Measurements from ENCODE around the gene CAGE1. TPM values are rescaled to one million over a fixed set of nuclear protein-coding genes. Genes with fewer than 3 reads are reported as not detected.

Gene CAGE1
- under 1 TPM in 1 of 2 donors, not detected in 1; 0.06 TPM for total RNA-seq
- long read RNA-seq, partial matches to known transcripts, result 1 of 1 reads
- long read RNA-seq, other reads (novel, unspliced or antisense), result 0 of 1 reads

DNA sequence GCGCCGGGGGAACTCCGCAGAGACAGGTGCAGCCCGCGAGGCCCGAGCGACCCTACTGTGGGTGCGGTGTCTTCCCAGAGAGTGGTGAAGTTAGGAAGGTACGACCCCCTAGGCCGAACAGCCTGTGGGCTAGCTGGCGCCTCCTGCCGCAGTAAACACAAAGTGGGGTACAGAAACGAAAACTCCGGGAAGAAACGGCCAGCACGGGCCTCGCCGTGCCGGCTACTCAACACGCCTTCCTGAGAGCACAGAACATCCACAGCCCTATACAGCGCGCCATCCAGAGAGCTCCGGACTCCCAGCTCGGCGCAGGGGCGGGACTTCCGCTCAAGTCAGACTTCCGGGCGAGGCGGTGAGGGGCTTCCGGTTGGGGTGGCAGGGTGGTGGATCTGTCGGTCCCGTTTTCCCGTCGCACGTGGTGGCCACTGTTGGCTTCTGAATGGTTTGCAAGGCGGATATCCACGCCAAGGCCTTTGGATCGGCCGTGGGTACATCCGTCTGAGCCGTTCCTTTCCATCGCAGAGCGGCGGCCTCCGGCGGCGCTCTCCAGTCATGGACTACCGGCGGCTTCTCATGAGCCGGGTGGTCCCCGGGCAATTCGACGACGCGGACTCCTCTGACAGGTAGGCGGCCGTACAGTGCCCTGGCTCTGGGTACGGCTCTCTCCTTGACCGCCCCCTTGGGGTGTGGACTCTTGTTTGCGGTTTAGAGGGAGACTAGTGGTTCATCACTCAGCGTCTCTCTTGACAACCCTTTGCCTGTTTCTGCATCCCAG lies at the start of gene CAGE1, which contains the start of gene RIOK1:
CAGE1 (minus strand) TSS at position 292 of the 775 bp plus-strand sequence. CDS start 2,569 bp downstream, outside the sequence.
RIOK1 (plus strand) TSS at position 358 of the 775 bp plus-strand sequence; CDS start at position 553, 195 bp downstream.
- ATAC-seq (peak; percentile 100), DNase-seq (peak; percentile 97)
- intact Hi-C loops (cut with DNase I), result loop anchor here (2.0 to 10.0 kb wide), 2 partner anchors 77 to 85 kb away; partner anchors contain the start of gene SSR1 (in 1 of the 2)

DNA sequence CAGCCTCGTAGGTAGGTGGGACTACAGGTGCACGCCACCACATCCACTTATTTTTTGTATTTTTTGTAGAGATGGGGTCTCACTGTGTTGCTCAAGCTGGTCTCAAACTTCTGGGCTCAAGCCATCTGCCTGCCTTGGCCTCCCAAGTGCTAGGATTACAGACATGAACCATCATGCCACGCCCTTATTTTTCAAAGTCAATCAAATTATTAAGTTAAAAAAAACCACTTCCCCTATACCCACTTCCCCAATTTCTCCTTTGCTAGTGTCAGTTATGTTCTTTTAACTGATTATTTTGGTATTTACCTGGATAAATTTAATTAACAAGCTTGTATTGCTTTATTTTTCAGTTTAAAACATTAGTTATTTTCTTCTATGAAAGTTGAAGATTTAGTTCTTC lies 49.7 kb upstream of the CAGE1 start:
- intact Hi-C loops (cut with DNase I), result no loop called here
- ATAC-seq (no peak), DNase-seq (no peak)

DNA sequence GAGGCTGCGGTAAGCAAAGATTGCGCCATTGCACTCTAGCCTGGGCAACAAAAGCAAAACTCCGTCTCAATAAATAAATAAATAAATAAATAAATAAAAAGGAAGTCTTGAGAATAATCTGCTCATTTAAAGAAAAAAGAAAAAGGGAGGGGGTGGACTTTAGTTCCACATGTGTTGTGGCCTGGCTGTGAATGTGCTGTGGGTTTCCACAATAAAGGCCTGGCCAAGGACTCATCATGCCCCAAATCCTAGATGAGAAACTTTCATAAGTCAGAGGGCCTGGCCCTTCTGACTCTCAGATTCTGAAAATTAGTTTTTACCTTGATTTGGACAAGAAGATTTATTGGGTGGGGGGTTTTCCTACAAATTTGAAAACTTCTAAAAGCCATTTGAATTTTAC lies 48.5 kb upstream of the CAGE1 start:
- intact Hi-C loops (cut with DNase I), result no loop called here
- DNase-seq (no peak), ATAC-seq (no peak)

DNA sequence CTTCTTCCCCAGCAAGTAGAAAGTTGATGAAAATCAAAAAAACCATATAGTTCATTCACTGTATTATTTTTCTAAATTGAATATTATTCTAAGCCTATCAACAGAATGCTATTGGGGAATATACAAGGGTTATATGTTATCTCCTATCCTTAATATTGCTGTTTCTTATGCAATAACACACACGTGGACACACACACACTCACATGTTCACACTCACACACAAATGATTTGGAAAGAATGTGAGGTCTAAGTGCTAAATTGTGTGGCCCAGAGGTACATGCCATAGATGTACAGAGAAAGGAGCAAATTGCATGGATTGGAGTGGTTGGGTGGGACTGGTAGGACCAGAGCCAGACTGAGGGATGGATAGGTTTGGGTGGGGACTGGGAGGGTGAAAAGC lies 45.1 kb upstream of the CAGE1 start:
- intact Hi-C loops (cut with DNase I), result no loop called here
- ATAC-seq, result no peak
- DNase-seq, result no peak

DNA sequence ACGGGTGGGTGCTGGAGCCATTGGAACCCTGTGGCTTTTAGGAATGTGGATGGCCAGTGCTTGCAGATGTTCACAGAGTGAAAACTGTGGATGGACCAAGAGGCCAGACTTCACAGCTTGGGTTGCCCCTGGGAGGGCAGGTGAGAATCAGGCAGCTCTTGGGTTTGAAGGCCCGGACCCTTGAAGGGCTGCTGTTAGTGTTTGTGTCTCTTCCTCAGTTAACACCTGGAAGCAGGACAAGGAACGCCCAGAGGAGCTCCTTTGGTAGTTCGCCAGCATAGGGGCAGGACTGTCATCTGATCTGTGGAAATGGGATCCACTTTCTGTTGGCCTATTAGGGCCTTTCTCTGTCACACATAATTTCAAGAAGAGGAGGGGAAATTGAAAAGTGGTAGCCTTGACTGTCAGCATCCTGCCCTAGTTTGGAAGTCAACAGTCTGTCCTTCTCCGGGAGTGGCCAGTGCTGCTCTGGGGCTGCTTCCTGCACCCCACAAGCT lies 43.6 kb upstream of the CAGE1 start:
- ATAC-seq, result peak in 1 of 2 donors; percentile 12
- intact Hi-C loops (cut with DNase I), result no loop called here
- no peak for DNase-seq

DNA sequence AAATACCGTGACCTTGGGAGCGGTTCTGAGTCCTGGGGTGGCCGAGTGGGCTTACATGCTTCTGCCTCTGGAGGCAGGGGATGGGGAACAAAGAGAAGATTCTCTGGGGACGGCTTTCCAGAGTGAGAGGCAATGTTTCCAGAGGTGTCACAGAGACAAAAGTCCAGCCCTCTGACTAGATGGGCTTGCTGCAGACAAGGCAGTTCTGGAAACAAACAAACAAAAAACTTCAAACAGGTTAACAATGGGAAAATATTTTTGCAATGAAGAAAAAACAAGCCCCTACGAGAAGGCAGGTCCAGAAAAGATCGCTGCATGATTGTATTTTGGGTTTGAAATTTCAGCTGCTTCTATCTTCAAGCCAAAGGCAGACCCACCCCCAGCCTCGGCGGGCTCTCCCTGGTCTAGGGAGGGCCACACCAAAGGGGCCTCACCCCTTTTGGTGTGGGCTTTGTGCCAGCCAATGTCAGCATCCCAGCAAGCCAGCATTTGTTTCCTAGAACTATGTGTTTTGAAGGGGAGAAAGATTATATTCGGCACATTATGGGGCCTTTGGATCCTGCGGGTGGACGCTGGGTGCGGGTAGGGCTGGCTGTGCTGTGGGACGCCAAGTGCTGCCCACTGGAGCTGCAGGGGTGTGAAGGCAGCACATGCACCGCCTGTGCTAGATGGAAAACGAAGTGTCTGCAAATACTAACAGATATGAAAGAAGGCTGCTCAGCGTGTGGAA lies 43.0 kb upstream of the CAGE1 start:
- ATAC-seq (peak; percentile 34 to 38), DNase-seq (no peak)
- intact Hi-C loops (cut with DNase I), result no loop called here

DNA sequence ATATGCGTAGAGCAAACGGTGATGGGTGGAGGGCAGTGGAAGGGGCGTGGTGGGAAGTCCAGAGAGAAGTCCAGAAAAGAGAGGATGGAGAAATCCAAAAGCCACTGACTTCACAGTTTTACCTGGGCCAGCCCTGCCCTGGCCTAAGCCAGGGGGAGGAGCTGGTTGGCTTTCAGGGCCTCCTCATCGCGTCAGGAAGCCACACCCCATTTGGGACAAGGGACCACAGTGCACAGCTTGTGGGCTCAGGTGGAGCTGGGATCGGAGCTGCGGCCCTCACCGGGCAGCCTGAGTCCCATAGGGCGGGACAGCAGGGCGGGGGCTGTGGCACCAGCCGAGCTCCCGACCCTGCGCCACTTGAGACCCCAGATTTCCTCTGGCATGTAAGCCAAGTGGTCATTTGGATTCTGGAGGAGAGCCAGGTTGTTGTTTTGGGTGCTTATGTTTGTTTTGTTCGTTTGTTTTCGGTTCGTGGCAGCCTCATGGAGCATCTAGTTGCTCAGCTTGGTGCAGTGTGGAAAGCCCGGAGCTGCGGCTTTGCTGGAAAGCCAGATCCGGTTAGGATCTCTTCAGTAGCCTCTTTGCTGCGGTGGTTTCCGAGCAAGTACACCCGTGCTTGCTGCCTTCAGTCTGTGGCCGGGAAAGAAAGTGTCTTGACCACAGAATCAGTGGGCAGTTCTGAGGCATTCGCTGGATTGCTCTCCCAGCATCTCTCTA lies 42.3 kb upstream of the CAGE1 start:
- intact Hi-C loops (cut with DNase I), result no loop called here
- no peak for DNase-seq
- peak in 1 of 2 donors; percentile 43 for ATAC-seq

DNA sequence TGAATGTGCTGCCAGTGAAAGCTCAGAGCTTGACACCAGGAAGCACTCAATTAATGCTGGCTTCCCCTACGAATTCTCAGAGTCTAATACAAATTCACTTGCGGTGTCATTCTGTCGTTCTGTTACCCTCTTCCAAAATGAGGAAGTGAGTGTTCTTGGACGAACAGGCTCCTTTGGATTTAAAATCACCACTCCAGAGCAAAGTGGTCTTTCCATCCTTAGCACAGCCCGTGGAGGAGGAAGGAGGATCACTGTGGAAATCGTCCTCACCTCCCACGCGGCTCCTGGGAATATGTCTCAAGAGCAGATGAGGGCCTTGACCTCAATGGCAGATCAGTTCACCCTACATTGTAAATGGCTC lies 41.8 kb upstream of the CAGE1 start:
- intact Hi-C loops (cut with DNase I), result no loop called here
- no peak for ATAC-seq
- no peak for DNase-seq

DNA sequence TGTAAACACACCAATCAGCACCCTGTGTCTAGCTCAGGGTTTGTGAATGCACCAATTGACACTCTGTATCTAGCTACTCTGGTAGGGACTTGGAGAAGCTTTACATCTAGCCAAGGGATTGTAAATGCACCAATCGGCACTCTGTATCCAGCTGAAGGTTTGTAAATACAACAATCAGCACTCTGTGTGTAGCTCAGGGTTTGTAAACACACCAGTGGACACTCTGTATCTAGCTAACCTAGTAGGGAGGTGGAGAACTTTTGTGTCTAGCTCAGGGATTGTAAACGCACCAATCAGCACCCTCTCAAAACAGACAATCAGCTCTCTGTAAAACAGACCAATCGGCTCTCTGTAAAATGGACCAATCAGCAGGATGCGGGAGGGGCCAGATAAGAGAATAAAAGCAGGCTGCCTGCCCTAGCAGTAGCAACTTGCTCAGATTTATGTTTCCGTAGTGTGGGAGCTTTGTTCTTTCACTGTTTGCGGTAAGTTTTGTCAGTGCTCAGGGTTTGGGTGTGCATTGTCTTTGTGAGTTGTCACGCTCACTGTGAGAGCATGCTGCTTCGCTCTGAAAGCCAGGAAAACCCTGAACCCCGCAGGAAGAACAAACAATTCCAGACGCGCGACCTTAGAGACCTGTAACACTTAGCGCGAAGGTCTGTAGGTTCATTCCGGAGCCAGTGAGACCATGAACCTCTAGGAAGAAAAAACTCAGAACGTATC lies 37.1 kb upstream of the CAGE1 start:
- intact Hi-C loops (cut with DNase I), result no loop called here
- DNase-seq (no peak), ATAC-seq (no peak)

DNA sequence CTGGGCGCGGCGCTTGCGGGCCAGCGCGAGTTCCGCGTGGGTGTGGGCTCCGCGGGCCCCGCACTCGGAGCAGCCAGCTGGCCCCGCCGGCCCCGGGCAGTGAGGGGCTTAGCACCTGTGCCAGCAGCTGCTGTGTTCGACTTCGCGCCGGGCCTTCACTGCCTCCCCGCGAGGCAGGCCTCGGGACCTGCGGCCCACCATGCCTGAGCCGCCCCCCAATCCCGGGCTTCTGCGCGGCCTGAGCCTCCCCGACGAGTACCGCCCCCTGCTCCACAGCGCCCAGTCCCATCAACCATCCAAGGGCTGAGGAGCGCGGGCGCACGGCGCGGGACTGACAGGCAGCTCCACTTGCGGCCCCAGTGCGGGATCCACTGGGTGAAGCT lies 36.3 kb upstream of the CAGE1 start:
- ATAC-seq (peak; percentile 10 to 21), DNase-seq (no peak)
- intact Hi-C loops (cut with DNase I), result no loop called here

DNA sequence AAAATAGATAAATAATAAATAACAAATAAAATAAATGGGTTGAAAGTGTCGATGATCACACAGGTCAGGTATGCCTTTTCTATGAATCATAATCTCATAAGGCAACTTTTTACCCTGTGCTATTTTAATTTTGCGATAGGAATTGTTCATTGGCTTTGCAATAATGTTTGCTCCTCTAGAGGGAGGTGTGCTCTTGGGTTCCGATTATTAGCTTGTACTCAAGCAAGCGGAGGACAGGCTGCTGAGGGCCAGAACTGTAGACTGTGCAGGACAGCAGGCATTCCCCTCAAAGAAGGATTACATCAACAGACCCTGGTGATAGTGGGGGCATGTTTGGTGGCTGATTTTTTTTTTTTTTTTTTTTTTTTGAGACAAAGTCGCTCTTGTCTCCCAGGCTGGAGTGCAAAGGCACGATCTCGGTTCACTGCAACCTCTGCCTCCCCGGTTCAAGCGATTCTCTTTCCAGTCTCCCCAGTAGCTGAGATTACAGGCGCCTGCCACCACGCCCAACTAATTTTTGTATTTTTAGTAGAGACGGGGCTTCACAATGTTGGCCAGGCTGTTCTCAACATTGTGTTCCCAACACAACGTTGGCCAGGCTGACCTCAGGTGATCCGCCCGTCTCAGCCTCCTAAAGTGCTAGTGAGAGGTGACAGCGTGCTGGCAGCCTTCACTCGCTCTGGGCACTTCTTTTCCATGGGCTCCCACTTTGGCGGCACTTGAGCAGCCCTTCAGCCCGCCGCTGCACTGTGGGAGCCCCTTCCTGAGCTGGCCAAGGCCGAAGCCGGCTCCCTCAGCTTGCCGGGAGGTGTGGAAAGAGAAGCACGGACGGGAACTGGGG lies 35.6 kb upstream of the CAGE1 start:
- intact Hi-C loops (cut with DNase I), result loop anchor here in 1 of 2 donors (5.0 kb wide), 2 partner anchors 137 to 187 kb away; no protein-coding TSS in a partner anchor
- DNase-seq (peak; percentile 46), ATAC-seq (peak; percentile 86 to 94)

DNA sequence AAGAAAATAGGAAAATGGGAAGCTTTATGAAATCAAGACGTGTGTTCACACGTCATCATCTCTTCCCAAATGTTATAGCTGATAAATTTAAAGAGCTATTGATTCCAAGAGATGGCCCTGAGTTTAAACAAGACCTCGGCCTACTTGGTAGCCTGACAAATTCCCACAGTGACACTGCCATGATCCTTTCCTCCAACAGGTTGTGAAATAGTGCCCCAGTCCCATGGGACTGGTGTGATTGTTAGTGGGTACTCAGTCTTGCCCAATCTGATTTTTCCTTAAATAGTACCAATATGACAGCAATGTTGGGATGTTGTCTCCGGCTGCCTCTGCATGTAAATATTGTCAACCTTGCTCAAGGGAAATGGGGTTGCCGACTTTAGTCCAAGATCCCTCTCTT lies 34.5 kb upstream of the CAGE1 start:
- DNase-seq (no peak), ATAC-seq (peak in 1 of 2 donors; percentile 38)
- intact Hi-C loops (cut with DNase I), result loop anchor here in 1 of 2 donors (5.0 kb wide), 2 partner anchors 138 to 188 kb away; no protein-coding TSS in a partner anchor

DNA sequence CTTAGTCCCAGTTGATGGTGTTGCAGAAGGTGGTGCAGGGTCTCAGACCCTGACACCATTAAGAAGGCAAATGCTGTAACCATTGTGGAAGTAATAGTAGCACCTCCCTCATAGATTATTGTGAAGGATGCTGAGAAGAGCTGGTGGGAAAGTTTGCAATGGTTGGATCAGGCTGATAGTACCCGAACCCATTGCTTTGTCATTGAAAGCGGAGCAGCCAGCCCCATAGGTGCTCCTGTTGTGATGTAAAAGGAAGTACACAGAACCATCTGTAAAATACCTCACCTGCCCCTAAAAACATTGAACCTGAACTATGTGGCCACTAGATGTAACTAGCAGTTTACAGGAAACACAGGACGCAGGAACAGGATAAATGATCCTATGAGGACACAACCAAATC lies 31.5 kb upstream of the CAGE1 start:
- intact Hi-C loops (cut with DNase I), result loop anchor here in 1 of 2 donors (5.0 kb wide), 2 partner anchors 141 to 191 kb away; no protein-coding TSS in a partner anchor
- DNase-seq, result no peak
- ATAC-seq, result no peak

DNA sequence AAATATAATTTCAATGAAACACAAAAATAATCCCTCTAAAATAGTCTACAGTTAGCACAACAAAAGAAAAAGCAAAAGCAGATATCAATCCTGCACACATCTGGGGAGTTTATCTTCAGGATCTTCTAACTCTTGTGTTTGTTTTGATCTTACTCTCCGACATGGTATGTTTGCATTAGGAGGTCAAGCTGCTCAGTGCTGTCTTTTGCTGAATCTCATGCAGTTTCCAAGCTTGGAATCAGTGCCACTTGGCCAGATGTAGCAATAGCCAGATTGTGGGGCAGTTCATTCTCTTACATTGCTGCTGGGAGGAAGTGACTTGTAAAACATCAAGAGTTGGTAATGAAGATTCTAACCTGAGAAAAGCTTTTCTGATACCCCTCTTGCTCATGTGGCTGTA lies 29.5 kb upstream of the CAGE1 start:
- DNase-seq, result no peak
- ATAC-seq, result no peak
- intact Hi-C loops (cut with DNase I), result loop anchor here in 1 of 2 donors (10.0 kb wide), 1 partner anchor 156 kb away; no protein-coding TSS in a partner anchor

DNA sequence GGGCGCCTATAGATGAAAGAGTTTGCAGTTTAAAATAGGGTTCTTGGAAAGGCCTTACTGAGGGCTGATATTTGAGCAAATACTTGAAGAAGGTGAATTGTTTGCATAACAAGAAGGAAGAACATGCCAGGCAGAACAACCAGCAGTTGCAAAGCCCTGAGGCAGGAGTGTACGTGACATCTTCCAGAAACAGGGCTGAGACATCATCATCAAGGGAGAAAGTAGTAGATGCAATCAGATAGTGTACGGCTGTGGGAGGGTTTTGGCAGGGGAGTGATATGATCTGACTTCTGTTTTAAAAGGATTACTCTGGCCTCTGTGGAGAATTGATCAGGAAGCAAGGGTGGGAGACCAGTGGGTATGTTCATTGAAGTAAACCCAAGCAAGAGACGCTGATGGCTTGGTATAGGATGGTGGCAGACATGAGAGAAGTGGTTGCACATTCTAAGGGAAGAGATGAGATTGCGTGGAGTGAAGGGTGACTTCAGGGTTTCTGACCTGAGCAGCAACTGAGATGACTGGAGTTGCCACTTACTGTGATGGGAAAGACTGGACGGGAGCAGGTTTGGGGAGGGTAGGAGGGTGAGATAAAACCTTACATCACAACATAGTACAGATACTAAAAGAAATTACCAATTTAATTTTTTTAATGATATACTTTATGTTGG lies 28.8 kb upstream of the CAGE1 start:
- no peak for ATAC-seq
- DNase-seq, result no peak
- intact Hi-C loops (cut with DNase I), result loop anchor here in 1 of 2 donors (10.0 kb wide), 1 partner anchor 156 kb away; no protein-coding TSS in a partner anchor

DNA sequence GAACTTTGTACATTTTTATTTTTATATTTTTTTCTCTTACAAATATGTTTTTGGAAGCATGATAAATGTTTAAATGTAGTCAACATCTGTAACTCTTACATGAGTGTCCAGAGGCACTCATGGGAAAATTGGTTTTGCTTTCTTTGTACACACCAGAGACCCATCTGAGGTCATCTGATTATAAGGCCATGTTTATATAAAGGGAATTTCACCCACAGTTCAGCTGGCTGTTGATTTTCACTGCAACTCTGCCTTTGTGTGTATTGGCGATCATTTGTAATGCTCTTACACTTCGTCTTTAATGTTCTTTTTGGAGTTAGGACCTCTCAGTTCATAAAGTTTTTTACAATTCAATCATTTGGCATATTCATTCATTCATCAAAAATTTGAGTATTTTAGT lies 28.1 kb upstream of the CAGE1 start:
- intact Hi-C loops (cut with DNase I), result loop anchor here in 1 of 2 donors (10.0 kb wide), 1 partner anchor 157 kb away; no protein-coding TSS in a partner anchor
- DNase-seq (no peak), ATAC-seq (no peak)

DNA sequence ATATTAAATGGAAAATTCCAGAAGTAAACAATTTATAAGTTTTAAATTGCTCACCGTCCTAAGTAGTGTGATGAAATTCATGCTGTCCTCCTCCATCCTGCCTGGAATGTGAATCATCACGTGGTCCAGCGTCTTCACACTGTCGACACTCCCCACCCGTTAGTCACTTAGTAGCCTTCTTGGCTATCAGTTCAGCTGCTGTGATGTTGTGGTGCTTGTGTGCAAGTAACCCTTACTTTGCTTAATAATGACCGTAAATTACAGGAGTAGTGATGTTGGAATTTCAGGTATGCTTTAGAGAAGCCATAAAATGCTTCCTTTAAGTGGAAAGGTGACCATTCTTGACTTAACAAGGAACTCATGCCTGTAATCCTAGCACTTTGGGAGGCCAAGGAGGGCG lies 25.3 kb upstream of the CAGE1 start:
- DNase-seq, result no peak
- intact Hi-C loops (cut with DNase I), result loop anchor here in 1 of 2 donors (10.0 kb wide), 1 partner anchor 160 kb away; no protein-coding TSS in a partner anchor
- peak; percentile 38 to 93 for ATAC-seq
